Stimulated activated CD8-positive, alpha-beta memory T cell treated with anti-CD3 and anti-CD28 coated beads, Interleukin-12 subunit alpha, Interleukin-12 subunit beta, amount 100 ng/mL, for 4 hours (primary cell): ENCODE results near the gene CD3G.
"Not testable (repeated sequence)": the region's sequence is repeated elsewhere in the genome, so short reads cannot be mapped to it uniquely, and the experiment has no call there.

Experiments used
- DNase-seq: peaks from one replicate; pipeline ENCODE4 v3.0.0-alpha.2; 2020; ENCODE audit warnings: low read depth

Gene CD3G

GRCh38 chr11:118343981-118344515 lies at the start of gene CD3G:
Gene CD3G (plus strand): TSS chr11:118344344. CDS start chr11:118344424, 80 bp downstream.
- peak; percentile 39 for DNase-seq

- no peak for DNase-seq
Measured at GRCh38 chr11:118295199-118295598, 48.9 kb upstream of the CD3G start.

GRCh38 chr11:118295815-118296454 lies 48.2 kb upstream of the CD3G start:
- DNase-seq, result no peak

GRCh38 chr11:118301600-118302195 lies 42.4 kb upstream of the CD3G start:
- DNase-seq, result no peak

GRCh38 chr11:118304227-118304567 lies 39.9 kb upstream of the CD3G start:
- DNase-seq, result no peak

GRCh38 chr11:118304568-118305248 lies 39.4 kb upstream of the CD3G start, which contains the start of gene CD3E:
Gene CD3E (plus strand): TSS chr11:118304730. CDS start chr11:118304953, 223 bp downstream.
- DNase-seq, result peak; percentile 27

GRCh38 chr11:118305726-118306125 lies 38.4 kb upstream of the CD3G start:
- no peak for DNase-seq

GRCh38 chr11:118306556-118306955 lies 37.6 kb upstream of the CD3G start:
- no peak for DNase-seq

- not testable (repeated sequence) for DNase-seq
Measured at GRCh38 chr11:118308995-118309528, 35.1 kb upstream of the CD3G start.

- DNase-seq, result no peak
Measured at GRCh38 chr11:118310271-118310670, 33.9 kb upstream of the CD3G start.

GRCh38 chr11:118310781-118311485 lies 33.2 kb upstream of the CD3G start:
- no peak for DNase-seq

GRCh38 chr11:118311518-118311917 lies 32.6 kb upstream of the CD3G start:
- no peak for DNase-seq

- no peak for DNase-seq
Measured at GRCh38 chr11:118312328-118312727, 31.8 kb upstream of the CD3G start.

- DNase-seq, result no peak
Measured at GRCh38 chr11:118313242-118313641, 30.9 kb upstream of the CD3G start.

GRCh38 chr11:118314988-118315411 lies 29.1 kb upstream of the CD3G start:
- no peak for DNase-seq

GRCh38 chr11:118318124-118318523 lies 26.0 kb upstream of the CD3G start:
- DNase-seq, result no peak

GRCh38 chr11:118318581-118319336 lies 25.4 kb upstream of the CD3G start:
- DNase-seq, result no peak

GRCh38 chr11:118319337-118319707 lies 24.8 kb upstream of the CD3G start:
- DNase-seq, result no peak

- DNase-seq, result no peak
Measured at GRCh38 chr11:118320515-118320914, 23.6 kb upstream of the CD3G start.

GRCh38 chr11:118321386-118322082 lies 22.6 kb upstream of the CD3G start:
- DNase-seq, result no peak

GRCh38 chr11:118322721-118323120 lies 21.4 kb upstream of the CD3G start:
- DNase-seq, result no peak
